ENCODE results near the gene GFRA1.

DNA sequence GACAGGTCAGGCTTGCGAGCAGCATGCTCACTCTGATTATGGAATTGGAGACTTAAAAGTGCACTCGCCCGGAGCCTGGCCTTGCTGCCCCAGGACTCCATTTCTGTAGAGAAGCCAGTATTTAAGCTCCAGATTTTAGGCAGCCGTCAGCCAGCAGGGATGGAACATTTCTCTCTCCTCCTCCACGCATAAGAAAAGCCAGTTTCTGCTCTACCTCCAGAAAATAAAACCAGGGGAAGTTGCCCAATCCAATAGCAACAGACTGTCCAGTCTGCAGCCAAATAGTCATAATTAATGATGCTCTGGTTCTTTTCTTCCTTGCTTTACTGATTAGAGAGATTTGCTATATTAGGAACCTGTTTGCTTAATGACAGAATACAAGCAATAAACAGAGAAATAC is 203.2 kb downstream of the GFRA1 start:
- TF ChIP-seq, protein P1, sequence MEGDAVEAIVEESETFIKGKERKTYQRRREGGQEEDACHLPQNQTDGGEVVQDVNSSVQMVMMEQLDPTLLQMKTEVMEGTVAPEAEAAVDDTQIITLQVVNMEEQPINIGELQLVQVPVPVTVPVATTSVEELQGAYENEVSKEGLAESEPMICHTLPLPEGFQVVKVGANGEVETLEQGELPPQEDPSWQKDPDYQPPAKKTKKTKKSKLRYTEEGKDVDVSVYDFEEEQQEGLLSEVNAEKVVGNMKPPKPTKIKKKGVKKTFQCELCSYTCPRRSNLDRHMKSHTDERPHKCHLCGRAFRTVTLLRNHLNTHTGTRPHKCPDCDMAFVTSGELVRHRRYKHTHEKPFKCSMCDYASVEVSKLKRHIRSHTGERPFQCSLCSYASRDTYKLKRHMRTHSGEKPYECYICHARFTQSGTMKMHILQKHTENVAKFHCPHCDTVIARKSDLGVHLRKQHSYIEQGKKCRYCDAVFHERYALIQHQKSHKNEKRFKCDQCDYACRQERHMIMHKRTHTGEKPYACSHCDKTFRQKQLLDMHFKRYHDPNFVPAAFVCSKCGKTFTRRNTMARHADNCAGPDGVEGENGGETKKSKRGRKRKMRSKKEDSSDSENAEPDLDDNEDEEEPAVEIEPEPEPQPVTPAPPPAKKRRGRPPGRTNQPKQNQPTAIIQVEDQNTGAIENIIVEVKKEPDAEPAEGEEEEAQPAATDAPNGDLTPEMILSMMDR (conservative IDR thresholded peaks at IDR 0.05 in 1 of 2, IDR thresholded peaks at IDR 0.05 in 1 of 2; ENCODE audit: low read depth in 1 of 2, low read length in 2 of 2): no peak
- no peak for TF ChIP-seq EZH2 (IDR thresholded peaks at IDR 0.05; ENCODE audit: low read length, missing control alignments)
